PC-3 (cell line): Measurements from ENCODE around the gene NAV2. TPM values are rescaled to one million over a fixed set of nuclear protein-coding genes. Genes with fewer than 3 reads are reported as not detected.

Source experiments
- ATAC-seq: fragments of 200-7000 bp; cut with Tn5 transposase; 2 replicates; pipeline ENCODE4 v1.9.1; 2020; ENCODE audit warnings: mild to moderate bottlenecking, moderate library complexity
- BruUV-seq: library from RNA; stranded (reverse); fragments of 400-500 nt; replicated peaks from 2 replicates; lab custom pipeline; 2021; lab: Mats Ljungman, UMichigan
- CTCF ChIA-PET: fragments of 300-600 bp; sonication (Branson Sonifier 250); formaldehyde crosslinking; loops from one replicate; lab custom pipeline; 2022; ENCODE audit warnings: antibody characterized with exemption; lab: Charles Lee
- POLR2A ChIA-PET: fragments of 300-600 bp; sonication (Branson Sonifier 250); formaldehyde crosslinking; loops from one replicate; lab custom pipeline; 2022; ENCODE audit warnings: antibody characterized with exemption; ENCODE audit not compliant: unreplicated experiment; lab: Charles Lee
- DNase-seq: peaks from one replicate; pipeline ENCODE4 v3.0.0-alpha.2; 2015
- H2AFZ ChIP-seq: fragments of 300-600 bp; sonication (generic); 2 replicates; pipeline ENCODE4 v1.6.0; 2016; ENCODE audit warnings: antibody characterized with exemption, low read length
- H3F3A ChIP-seq: fragments of 300-600 bp; sonication (generic); one replicate; pipeline ENCODE4 v1.6.0; 2017; ENCODE audit warnings: antibody characterized with exemption, low read length, control low read depth, mild to moderate bottlenecking; ENCODE audit not compliant: unreplicated experiment
- H3K27ac ChIP-seq: fragments of 300-600 bp; sonication (generic); 2 replicates; pipeline ENCODE4 v1.5.1; 2016; ENCODE audit warnings: mild to moderate bottlenecking, low read length
- H3K27me3 ChIP-seq: fragments of 300-600 bp; sonication (generic); 2 replicates; pipeline ENCODE4 v1.6.1; 2016; ENCODE audit warnings: low read length, mixed read lengths
- H3K36me3 ChIP-seq: fragments of 300-600 bp; sonication (generic); 2 replicates; pipeline ENCODE4 v1.6.1; 2016; ENCODE audit warnings: low read depth, mixed run types, low read length, mixed read lengths
- H3K4me1 ChIP-seq: fragments of 300-600 bp; sonication (generic); 2 replicates; pipeline ENCODE4 v1.5.1; 2016; ENCODE audit warnings: low read length; ENCODE audit not compliant: insufficient read depth
- H3K4me2 ChIP-seq: fragments of 300-600 bp; sonication (generic); 2 replicates; pipeline ENCODE4 v1.6.0; 2016; ENCODE audit warnings: low read length
- H3K4me3 ChIP-seq: fragments of 300-600 bp; sonication (generic); 2 replicates; pipeline ENCODE4 v1.5.1; 2016; ENCODE audit warnings: mild to moderate bottlenecking, low read length, mixed read lengths
- H3K79me2 ChIP-seq: fragments of 300-600 bp; sonication (generic); 2 replicates; pipeline ENCODE4 v1.6.1; 2017; ENCODE audit warnings: low read length, mixed read lengths
- H3K9ac ChIP-seq: fragments of 300-600 bp; sonication (generic); 2 replicates; pipeline ENCODE4 v1.6.0; 2016; ENCODE audit warnings: mild to moderate bottlenecking, low read length
- H3K9me2 ChIP-seq: fragments of 300-600 bp; sonication (generic); replicated peaks from 2 replicates; pipeline ENCODE4 v1.6.1; 2016; ENCODE audit warnings: mixed run types, low read length, mixed read lengths
- H3K9me3 ChIP-seq: fragments of 300-600 bp; sonication (generic); 2 replicates; pipeline ENCODE4 v1.6.1; 2016; ENCODE audit warnings: low read length, mixed read lengths
- H4K20me1 ChIP-seq: fragments of 300-600 bp; sonication (generic); 2 replicates; pipeline ENCODE4 v1.6.1; 2016; ENCODE audit warnings: low read length, mixed read lengths
- EZH2 ChIP-seq: fragments of 300-600 bp; sonication (generic); IDR thresholded peaks from one replicate; pipeline ENCODE4 v1.6.1; 2017; ENCODE audit warnings: antibody characterized with exemption, mild to moderate bottlenecking, low read length; ENCODE audit not compliant: unreplicated experiment
- EZH2phosphoT487 ChIP-seq: fragments of 300-600 bp; sonication (generic); IDR thresholded peaks from 2 replicates; pipeline ENCODE4 v1.6.1; 2018; ENCODE audit warnings: mild to moderate bottlenecking, antibody characterized with exemption, low read length, borderline replicate concordance
- intact Hi-C: fragments of 100-400 bp; cut with micrococcal nuclease; formaldehyde crosslinking; loops from 2 replicates; pipeline ENCODE4 v1.9.0; 2023
- total RNA-seq: library from RNA; depleted of rRNA; stranded (reverse); fragments of >200 nt; gene quantifications from 2 replicates; pipeline ENCODE4 v1.2.3, GENCODE V29; 2014
- TF ChIP-seq, protein P1 (sequence below): fragments of 300-600 bp; sonication (generic); conservative IDR thresholded peaks from 2 replicates; pipeline ENCODE4 v1.5.1; 2017; ENCODE audit warnings: antibody characterized with exemption, low read depth, mild to moderate bottlenecking, low read length

The NAV2 gene
- total RNA-seq, 1 experiment from 2014 or later: 10.4 TPM

DNA sequence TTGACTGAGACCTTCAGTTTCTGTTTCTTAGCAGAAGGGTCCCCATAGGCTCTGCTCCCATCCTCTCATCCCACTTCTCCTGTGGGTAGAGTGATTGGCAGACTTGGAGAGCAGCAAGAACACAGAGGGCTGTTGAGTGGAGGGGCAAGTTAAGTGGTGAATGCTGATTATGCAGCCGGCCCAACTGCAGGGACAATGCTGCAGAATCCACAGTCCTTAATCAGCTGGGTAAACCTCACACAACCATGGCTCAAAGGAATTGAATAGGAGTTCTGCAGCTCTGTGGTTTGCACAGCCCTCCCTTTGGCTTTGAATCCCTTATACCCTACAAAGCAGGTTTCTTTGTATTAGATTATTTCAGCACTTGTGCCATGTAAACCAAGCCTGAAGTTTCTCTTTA lies 161.1 kb downstream of the NAV2 start:
- no peaks in the 10 kb centered on the region for H3K27me3 ChIP-seq
- no peaks in the 10 kb centered on the region for H3K9me2 ChIP-seq
- no peaks in the 10 kb centered on the region for H3K36me3 ChIP-seq
- no peak for TF ChIP-seq EZH2phosphoT487
- intact Hi-C loops: no loop called here
- ChIA-PET CTCF (no interaction called here), POLR2A (no interaction called here)
- BruUV-seq: no TSS peak
- H3K4me1 ChIP-seq: no peaks in the 10 kb centered on the region
- no peak for ATAC-seq
- H3K4me3 ChIP-seq: no peak overlapping the region
- no peak overlapping the region for H2AFZ ChIP-seq
- no peaks in the 10 kb centered on the region for H3F3A ChIP-seq
- no peaks in the 10 kb centered on the region for H3K79me2 ChIP-seq
- no peak overlapping the region for H3K4me2 ChIP-seq
- H3K27ac ChIP-seq: no peak overlapping the region
- H3K9ac ChIP-seq: no peak overlapping the region
- no peaks in the 10 kb centered on the region for H3K9me3 ChIP-seq
- H4K20me1 ChIP-seq: no peaks in the 10 kb centered on the region
- DNase-seq: no peak

DNA sequence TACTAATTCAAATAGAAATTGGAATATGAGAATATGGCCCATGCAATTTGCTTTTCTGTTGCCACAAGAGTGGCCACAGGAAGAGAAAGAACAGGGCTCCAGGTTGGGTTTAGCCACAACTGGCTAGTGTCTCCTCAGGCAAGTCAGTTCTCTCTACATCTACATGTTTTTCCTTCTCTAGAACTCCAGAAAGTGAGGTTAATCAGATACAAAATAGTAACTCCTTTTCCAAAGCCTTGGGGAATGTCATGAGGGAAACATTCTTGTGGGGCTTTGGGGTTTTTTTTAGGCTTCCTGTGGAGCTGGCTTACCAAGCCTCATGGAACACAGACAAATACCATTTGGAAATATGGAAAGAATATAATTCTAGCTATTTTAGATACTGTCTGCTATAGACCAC lies 161.6 kb downstream of the NAV2 start:
- intact Hi-C loops: no loop called here
- TF ChIP-seq EZH2 (no peak), EZH2phosphoT487 (no peak)
- TF ChIP-seq, protein P1, sequence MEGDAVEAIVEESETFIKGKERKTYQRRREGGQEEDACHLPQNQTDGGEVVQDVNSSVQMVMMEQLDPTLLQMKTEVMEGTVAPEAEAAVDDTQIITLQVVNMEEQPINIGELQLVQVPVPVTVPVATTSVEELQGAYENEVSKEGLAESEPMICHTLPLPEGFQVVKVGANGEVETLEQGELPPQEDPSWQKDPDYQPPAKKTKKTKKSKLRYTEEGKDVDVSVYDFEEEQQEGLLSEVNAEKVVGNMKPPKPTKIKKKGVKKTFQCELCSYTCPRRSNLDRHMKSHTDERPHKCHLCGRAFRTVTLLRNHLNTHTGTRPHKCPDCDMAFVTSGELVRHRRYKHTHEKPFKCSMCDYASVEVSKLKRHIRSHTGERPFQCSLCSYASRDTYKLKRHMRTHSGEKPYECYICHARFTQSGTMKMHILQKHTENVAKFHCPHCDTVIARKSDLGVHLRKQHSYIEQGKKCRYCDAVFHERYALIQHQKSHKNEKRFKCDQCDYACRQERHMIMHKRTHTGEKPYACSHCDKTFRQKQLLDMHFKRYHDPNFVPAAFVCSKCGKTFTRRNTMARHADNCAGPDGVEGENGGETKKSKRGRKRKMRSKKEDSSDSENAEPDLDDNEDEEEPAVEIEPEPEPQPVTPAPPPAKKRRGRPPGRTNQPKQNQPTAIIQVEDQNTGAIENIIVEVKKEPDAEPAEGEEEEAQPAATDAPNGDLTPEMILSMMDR: no peak
- Histone ChIP-seq H3K79me2 (no peaks in the 10 kb centered on the region), H3K27ac (no peak overlapping the region), H3K9ac (no peak overlapping the region), H3K27me3 (no peaks in the 10 kb centered on the region), H4K20me1 (no peaks in the 10 kb centered on the region), H3K4me3 (no peak overlapping the region), H2AFZ (no peak overlapping the region), H3K9me3 (no peaks in the 10 kb centered on the region), H3K36me3 (no peaks in the 10 kb centered on the region), H3K4me1 (no peaks in the 10 kb centered on the region), H3K9me2 (no peaks in the 10 kb centered on the region), H3K4me2 (no peak overlapping the region), H3F3A (no peaks in the 10 kb centered on the region)
- no peak for DNase-seq
- ChIA-PET POLR2A (no interaction called here), CTCF (no interaction called here)
- no TSS peak for BruUV-seq
- no peak for ATAC-seq

DNA sequence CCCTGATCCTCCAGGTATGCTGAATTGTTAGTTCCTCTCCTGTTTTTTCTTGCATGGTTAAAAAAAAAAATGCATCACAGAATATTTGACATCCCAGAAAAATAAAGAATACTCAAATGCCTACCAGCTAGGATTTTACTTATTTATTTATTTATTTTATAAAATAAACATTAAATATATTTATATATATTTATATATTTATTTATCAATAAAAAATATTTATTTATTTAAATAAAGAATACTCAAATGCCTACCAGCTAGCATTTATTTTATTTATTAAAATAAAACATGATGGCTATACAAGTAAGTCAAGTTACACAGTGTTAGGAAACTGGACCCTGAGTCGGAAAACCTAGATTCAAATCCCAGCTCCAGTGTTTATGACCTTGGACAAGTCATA lies 164.1 kb downstream of the NAV2 start:
- TF ChIP-seq EZH2 (no peak), EZH2phosphoT487 (no peak)
- TF ChIP-seq, protein P1: no peak
- no peak overlapping the region for H3K4me2 ChIP-seq
- H3K4me3 ChIP-seq: no peak overlapping the region
- ChIA-PET CTCF (no interaction called here), POLR2A (no interaction called here)
- H4K20me1 ChIP-seq: no peaks in the 10 kb centered on the region
- no peak overlapping the region for H3K9ac ChIP-seq
- ATAC-seq: no peak
- H3K4me1 ChIP-seq: no peaks in the 10 kb centered on the region
- H3K27ac ChIP-seq: no peak overlapping the region
- H2AFZ ChIP-seq: no peak overlapping the region
- BruUV-seq: no TSS peak
- no peaks in the 10 kb centered on the region for H3K9me2 ChIP-seq
- no peaks in the 10 kb centered on the region for H3K79me2 ChIP-seq
- intact Hi-C loops: no loop called here
- H3K27me3 ChIP-seq: no peaks in the 10 kb centered on the region
- H3F3A ChIP-seq: no peaks in the 10 kb centered on the region
- no peak for DNase-seq
- no peaks in the 10 kb centered on the region for H3K9me3 ChIP-seq
- peaks cover 6% of the 10 kb centered on the region for H3K36me3 ChIP-seq
